Activated B cell treated with CpG ODN at 0.5 μM for 24 hours (primary cell): ENCODE measurements around the gene SUN2. TPM values are rescaled to one million over a fixed set of nuclear protein-coding genes. Genes with fewer than 3 reads are reported as not detected.

ENCODE experiments used
- ATAC-seq: fragments of 200-7000 bp; cut with Tn5 transposase; one replicate; pipeline ENCODE4 v1.10.0; 2021; ENCODE audit warnings: low read depth, mild to moderate bottlenecking, moderate library complexity
- CTCF ChIA-PET: fragments of 350-600 bp; sonication (Branson Sonifier 250); formaldehyde crosslinking; loops from one replicate; lab custom pipeline; 2021; ENCODE audit warnings: antibody characterized with exemption; lab: Charles Lee
- POLR2A ChIA-PET: fragments of 350-600 bp; sonication (Branson Sonifier 250); formaldehyde crosslinking; loops from one replicate; lab custom pipeline; 2021; ENCODE audit warnings: antibody characterized with exemption; lab: Charles Lee
- DNase-seq: peaks from one replicate; pipeline ENCODE4 v3.0.0; 2022
- H3K27ac Mint-ChIP-seq: one replicate; pipeline ENCODE4 v1.8.0; 2020; ENCODE audit warnings: mixed read lengths
- H3K27me3 Mint-ChIP-seq: one replicate; pipeline ENCODE4 v1.8.0; 2021; ENCODE audit warnings: mixed read lengths
- H3K36me3 Mint-ChIP-seq: one replicate; pipeline ENCODE4 v1.8.0; 2021; ENCODE audit warnings: low read depth, mixed read lengths
- H3K4me1 Mint-ChIP-seq: one replicate; pipeline ENCODE4 v1.8.0; 2021; ENCODE audit warnings: mixed read lengths
- H3K4me3 Mint-ChIP-seq: one replicate; pipeline ENCODE4 v1.8.0; 2020; ENCODE audit warnings: mild to moderate bottlenecking, mixed read lengths
- H3K9me3 Mint-ChIP-seq: one replicate; pipeline ENCODE4 v1.8.0; 2020; ENCODE audit warnings: mixed read lengths
- intact Hi-C: fragments of 100-400 bp; cut with micrococcal nuclease; formaldehyde crosslinking; loops from one replicate; pipeline ENCODE4 v1.15.1; 2024
- total RNA-seq: library from RNA; stranded (reverse); gene quantifications from 2 replicates; pipeline ENCODE4 v1.2.3, GENCODE V29; 2022
- TF ChIP-seq, protein P1 (sequence below): fragments of 200-600 bp; IDR thresholded peaks from one replicate; pipeline ENCODE4 v1.8.0; 2022; ENCODE audit warnings: antibody characterized with exemption, mild to moderate bottlenecking

Gene SUN2
- total RNA-seq, 1 donor from 2014 or later, result 146 TPM

GRCh38 chr22:38710351-38710750, 45.4 kb downstream of the SUN2 start:
- Mint-ChIP-seq H3K27ac (peak overlapping the region; percentile 59), H3K9me3 (no peaks in the 10 kb centered on the region), H3K4me1 (peaks cover 83% of the 10 kb centered on the region), H3K27me3 (no peaks in the 10 kb centered on the region), H3K4me3 (no peak overlapping the region), H3K36me3 (peaks cover 57% of the 10 kb centered on the region)
- DNase-seq, result no peak
- TF ChIP-seq, protein P1, sequence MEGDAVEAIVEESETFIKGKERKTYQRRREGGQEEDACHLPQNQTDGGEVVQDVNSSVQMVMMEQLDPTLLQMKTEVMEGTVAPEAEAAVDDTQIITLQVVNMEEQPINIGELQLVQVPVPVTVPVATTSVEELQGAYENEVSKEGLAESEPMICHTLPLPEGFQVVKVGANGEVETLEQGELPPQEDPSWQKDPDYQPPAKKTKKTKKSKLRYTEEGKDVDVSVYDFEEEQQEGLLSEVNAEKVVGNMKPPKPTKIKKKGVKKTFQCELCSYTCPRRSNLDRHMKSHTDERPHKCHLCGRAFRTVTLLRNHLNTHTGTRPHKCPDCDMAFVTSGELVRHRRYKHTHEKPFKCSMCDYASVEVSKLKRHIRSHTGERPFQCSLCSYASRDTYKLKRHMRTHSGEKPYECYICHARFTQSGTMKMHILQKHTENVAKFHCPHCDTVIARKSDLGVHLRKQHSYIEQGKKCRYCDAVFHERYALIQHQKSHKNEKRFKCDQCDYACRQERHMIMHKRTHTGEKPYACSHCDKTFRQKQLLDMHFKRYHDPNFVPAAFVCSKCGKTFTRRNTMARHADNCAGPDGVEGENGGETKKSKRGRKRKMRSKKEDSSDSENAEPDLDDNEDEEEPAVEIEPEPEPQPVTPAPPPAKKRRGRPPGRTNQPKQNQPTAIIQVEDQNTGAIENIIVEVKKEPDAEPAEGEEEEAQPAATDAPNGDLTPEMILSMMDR, result no peak
- CTCF ChIA-PET, result interaction anchor here (0.6 kb wide), 1 partner anchor 1284 kb away, joined by 3 read pairs; the partner anchor contains the start of gene FAM83F
- intact Hi-C loops, result no loop called here
- no peak for ATAC-seq
- POLR2A ChIA-PET, result interaction anchor here (0.5 to 1.6 kb wide), 4 partner anchors 9 to 609 kb away, joined by 3 to 5 read pairs (median 4); partner anchors contain the start of gene TOMM22

DNA sequence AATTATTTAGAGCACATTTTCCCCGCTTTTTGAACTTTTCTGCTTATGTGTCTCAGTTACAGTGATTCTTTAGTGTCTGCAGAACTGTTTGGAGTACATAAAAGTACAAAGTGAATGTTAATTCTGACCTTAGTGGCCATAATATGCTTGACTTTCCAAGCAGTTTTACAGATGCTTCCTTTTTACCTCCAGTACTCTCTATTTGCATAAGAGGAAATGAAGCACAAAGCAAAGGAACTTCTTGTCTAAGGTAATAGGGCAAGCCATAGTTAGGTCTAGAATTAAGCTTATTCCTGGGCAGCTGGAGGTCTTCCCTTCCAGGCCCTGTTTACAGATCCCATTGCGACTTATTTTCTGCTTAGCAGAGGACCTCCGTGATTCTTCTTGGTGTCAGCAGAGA, 46.5 kb downstream of the SUN2 start:
- Mint-ChIP-seq H3K4me3 (peak overlapping the region; percentile 72), H3K36me3 (peaks cover 49% of the 10 kb centered on the region), H3K27ac (peak overlapping the region; percentile 87), H3K27me3 (no peaks in the 10 kb centered on the region), H3K4me1 (peaks cover 83% of the 10 kb centered on the region), H3K9me3 (no peaks in the 10 kb centered on the region)
- no peak for ATAC-seq
- CTCF ChIA-PET, result interaction anchor here (0.6 kb wide), 1 partner anchor 16 kb away, joined by 3 read pairs; no protein-coding TSS in a partner anchor
- no peak for DNase-seq
- intact Hi-C loops, result loop anchor here (5.0 to 10.0 kb wide), 3 partner anchors 83 to 1335 kb away; partner anchors contain the start of gene DNAL4
- POLR2A ChIA-PET, result interaction anchor here (0.9 to 1.6 kb wide), 4 partner anchors 10 to 45 kb away, joined by 3 to 5 read pairs (median 4); partner anchors contain the start of gene TOMM22
- TF ChIP-seq, protein P1, result no peak

GRCh38 chr22:38707984-38708383, 47.8 kb downstream of the SUN2 start:
- H3K36me3 Mint-ChIP-seq, result peaks cover 39% of the 10 kb centered on the region
- POLR2A ChIA-PET, result interaction anchor here (0.8 to 2.7 kb wide), 4 partner anchors 11 to 48 kb away, joined by 3 to 16 read pairs (median 4); partner anchors contain the start of gene SUN2
- intact Hi-C loops, result loop anchor here (5.0 to 10.0 kb wide), 3 partner anchors 84 to 1337 kb away; partner anchors contain the start of gene DNAL4
- no peaks in the 10 kb centered on the region for H3K27me3 Mint-ChIP-seq
- ATAC-seq (no peak), DNase-seq (no peak)
- peaks cover 80% of the 10 kb centered on the region for H3K4me1 Mint-ChIP-seq
- no peaks in the 10 kb centered on the region for H3K9me3 Mint-ChIP-seq
- TF ChIP-seq, protein P1, result no peak
- CTCF ChIA-PET, result interaction anchor here (1.4 kb wide), 1 partner anchor 17 kb away, joined by 3 read pairs; no protein-coding TSS in a partner anchor
- peak overlapping the region; percentile 56 for H3K4me3 Mint-ChIP-seq
- H3K27ac Mint-ChIP-seq, result peak overlapping the region; percentile 87

- Mint-ChIP-seq H3K9me3 (no peaks in the 10 kb centered on the region), H3K27me3 (no peaks in the 10 kb centered on the region), H3K36me3 (peaks cover 32% of the 10 kb centered on the region), H3K4me1 (peaks cover 73% of the 10 kb centered on the region), H3K27ac (peak overlapping the region; percentile 85), H3K4me3 (peak overlapping the region; percentile 88)
- TF ChIP-seq, protein P1, result no peak
- intact Hi-C loops, result loop anchor here (5.0 to 10.0 kb wide), 3 partner anchors 85 to 1337 kb away; partner anchors contain the start of gene DNAL4
- ChIA-PET CTCF (interaction anchor here (1.2 to 1.4 kb wide), 2 partner anchors 18 to 26 kb away, joined by 3 to 5 read pairs; partner anchors contain the start of gene TOMM22), POLR2A (interaction anchor here (0.6 to 2.7 kb wide), 6 partner anchors 10 to 309 kb away, joined by 3 to 22 read pairs (median 4); partner anchors contain the start of genes SUN2 and TOMM22)
- no peak for ATAC-seq
- no peak for DNase-seq
Measured at GRCh38 chr22:38707346-38707745, 48.5 kb downstream of the SUN2 start.

GRCh38 chr22:38706901-38707195, 49.0 kb downstream of the SUN2 start:
- intact Hi-C loops, result loop anchor here (5.0 to 10.0 kb wide), 3 partner anchors 85 to 1338 kb away; partner anchors contain the start of gene DNAL4
- Mint-ChIP-seq H3K4me1 (peaks cover 70% of the 10 kb centered on the region), H3K4me3 (peak overlapping the region; percentile 88), H3K27ac (peak overlapping the region; percentile 85), H3K36me3 (peaks cover 29% of the 10 kb centered on the region), H3K9me3 (no peaks in the 10 kb centered on the region), H3K27me3 (no peaks in the 10 kb centered on the region)
- ChIA-PET CTCF (interaction anchor here (1.2 kb wide), 1 partner anchor 25 kb away, joined by 5 read pairs; the partner anchor contains the start of gene TOMM22), POLR2A (interaction anchor here (0.6 to 2.7 kb wide), 6 partner anchors 10 to 308 kb away, joined by 3 to 22 read pairs (median 4); partner anchors contain the start of genes SUN2 and TOMM22)
- DNase-seq, result no peak
- TF ChIP-seq, protein P1, result no peak
- no peak for ATAC-seq
